Stimulated activated CD4-positive, alpha-beta T cell treated with anti-CD3 and anti-CD28 coated beads, Interleukin-2, amount 100 ng/mL, for 4 hours (primary cell): ENCODE measurements around the gene SVOPL.

Experiments
- DNase-seq: peaks from one replicate; pipeline ENCODE4 v3.0.0-alpha.2; 2020; ENCODE audit warnings: low read depth

SVOPL gene

GRCh38 chr7:138661069-138661635 lies 40.0 kb downstream of the SVOPL start:
- no peak for DNase-seq

GRCh38 chr7:138658889-138659288 lies 42.3 kb downstream of the SVOPL start:
- no peak for DNase-seq

DNA sequence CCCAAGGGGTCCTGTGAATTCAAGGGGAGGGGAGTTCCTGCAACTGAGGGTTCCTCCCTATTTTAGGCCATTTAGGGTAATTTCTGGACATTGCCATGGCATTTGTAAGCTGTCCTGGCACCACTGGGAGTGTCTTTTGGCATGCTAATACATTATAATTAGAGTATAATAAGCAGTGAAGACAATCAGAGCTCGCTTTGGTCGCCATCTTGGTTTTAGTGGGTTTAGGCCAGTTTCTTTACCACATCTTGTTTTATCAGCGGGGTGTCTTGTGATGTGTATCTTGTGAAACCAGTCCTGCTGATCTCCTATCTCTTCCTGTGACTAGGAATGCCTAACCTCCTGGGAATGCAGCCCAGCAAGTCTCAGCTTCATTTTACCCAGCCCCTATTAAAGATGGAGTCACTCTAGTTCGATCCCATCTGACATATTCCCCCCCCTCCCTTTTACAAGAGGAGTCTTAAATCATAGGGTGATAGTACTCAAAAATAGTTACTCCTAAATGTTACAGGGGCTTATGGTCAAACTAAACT lies 43.2 kb downstream of the SVOPL start:
- DNase-seq = no peak

DNA sequence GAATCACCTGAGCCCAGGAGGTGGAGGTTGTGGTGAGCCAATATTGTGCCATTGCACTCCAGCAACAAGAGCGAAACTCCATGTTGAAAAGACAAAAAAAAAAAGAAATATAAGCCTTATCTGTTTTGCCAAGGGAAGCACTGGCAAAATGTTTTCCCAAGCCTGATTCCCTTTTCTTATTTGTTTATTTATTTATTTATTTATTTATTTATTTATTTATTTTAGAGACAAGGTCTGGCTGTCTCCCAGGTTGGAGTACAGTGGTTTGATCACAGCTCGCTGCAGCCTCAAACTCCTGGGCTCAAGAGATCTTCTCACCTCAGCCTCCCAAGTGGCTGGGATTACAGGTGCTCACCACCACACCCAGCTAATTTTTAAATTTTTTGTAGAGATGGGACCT lies 44.2 kb downstream of the SVOPL start:
- no peak for DNase-seq

GRCh38 chr7:138654616-138655015 lies 46.5 kb downstream of the SVOPL start:
- DNase-seq = no peak

DNA sequence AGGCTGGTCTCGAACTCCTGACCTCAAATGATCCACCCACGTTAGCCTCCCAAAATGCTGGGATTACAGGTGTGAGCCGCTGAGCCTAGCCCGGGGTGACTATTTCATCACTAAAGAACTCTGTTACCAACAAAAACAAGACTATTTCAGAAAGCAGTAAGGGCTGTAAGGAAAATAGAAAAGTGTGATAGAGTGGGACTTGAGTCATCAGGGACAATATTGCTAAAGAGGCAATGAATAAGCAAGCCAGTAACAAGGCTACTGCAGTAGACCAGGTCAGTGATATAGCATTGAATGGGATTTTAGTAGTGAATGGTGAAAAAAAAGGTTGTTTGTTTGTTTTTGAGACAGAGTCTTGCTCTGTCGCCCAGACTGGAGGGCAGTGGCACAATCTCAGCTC lies 51.7 kb downstream of the SVOPL start:
- DNase-seq = no peak

- DNase-seq = no peak
Measured at GRCh38 chr7:138645284-138645683, 55.9 kb downstream of the SVOPL start.

GRCh38 chr7:138632826-138633602 lies 68.1 kb downstream of the SVOPL start:
- DNase-seq = no peak

GRCh38 chr7:138632384-138632783 lies 68.8 kb downstream of the SVOPL start:
- DNase-seq = no peak

DNA sequence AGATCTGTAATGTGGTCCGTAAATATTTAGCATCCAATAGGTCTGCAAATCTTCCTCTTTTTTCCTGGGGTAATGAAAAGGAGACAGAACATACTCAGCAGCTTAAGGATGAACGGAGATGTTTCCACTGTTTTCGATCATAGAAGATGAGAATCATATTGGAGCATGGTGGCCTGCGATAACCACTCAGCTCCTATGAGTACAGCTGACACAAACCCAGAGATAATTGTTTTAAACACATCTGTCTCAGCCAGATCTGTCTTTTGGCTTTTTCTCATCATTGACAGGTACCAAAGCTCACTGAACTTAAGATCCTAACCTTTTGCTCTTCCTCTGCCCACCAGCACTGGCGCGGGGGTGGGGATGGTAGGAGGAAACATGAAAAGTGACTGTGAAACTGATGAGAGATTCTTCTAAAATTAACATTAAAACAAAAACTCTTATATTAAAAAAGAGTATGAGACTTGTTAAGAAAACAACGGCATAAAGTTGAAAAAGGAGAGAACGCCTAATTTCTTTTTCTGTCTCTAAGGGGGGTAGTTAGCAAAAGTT lies 71.0 kb downstream of the SVOPL start:
- DNase-seq = peak; percentile 10

DNA sequence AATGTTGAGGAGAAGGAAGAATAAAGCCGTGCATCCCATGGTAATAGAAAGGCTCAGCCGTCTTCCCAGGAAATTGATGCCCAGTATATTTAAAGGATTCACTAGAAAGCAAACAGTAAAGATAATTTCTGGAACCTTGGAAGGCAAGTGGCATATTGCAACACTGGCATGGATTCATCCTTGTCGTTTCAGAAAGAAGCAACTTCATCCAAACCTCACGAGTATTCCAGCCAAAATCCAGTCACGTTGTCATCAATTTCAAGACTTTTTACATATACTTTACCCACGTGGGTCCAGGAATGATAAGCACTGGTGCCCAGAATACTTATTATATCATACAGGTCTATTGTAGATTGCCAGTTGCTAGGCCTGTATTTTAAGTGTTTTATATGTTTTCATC lies 73.8 kb downstream of the SVOPL start:
- DNase-seq = no peak

GRCh38 chr7:138626846-138627245 lies 74.3 kb downstream of the SVOPL start:
- no peak for DNase-seq

DNA sequence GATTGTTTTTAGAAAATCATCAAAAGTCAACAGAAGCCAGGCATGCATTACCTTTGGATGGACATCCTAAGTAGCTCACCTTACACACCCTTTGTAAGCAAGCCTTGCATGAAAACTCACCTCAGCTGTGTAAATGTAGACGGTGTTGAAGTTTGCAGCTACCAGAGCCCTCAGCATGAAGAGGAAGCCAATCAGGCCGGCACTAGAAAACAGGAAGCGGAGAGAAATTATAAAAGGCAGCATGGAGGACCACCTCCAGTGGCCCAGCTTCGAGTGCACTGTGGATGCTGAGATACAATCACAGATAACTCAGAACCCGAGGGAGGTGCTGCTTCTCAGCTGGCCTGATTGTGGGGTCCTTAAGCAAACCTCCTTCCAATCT lies 75.3 kb downstream of the SVOPL start:
- no peak for DNase-seq

DNA sequence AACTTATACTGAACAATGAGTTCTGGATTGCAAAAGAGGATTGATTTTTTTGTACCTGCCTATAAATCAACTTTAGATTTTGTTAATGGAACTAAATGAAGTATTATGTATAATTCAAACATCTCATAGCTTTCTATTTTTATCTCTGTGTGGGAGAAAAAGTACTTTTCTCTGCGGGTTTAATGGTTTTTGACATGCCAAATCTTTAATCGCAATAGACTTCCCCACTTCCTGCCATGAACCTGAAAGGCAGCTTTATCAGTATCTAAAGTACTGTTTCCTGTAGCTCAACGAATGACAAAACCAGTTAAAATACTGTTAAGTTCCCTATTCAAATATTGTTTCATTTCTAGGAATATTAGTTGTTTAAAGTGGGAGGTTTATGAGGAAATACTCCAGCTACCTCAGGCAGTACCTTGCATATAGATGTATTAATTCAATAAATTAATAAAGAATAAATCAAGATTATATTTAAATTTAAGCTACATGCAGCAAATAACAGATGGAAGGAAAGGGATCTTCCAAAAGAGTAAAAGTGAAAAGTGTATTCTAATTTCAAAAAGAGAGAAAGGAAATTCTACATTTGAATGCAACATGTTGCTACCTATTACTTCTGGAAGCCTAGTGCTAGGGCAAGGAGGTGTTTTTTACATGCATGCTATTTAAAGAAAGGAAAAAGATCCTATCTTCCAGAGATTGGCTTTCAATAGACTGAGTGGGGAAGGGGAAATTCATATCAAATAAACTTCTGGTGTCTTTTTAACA lies 75.9 kb downstream of the SVOPL start:
- no peak for DNase-seq

DNA sequence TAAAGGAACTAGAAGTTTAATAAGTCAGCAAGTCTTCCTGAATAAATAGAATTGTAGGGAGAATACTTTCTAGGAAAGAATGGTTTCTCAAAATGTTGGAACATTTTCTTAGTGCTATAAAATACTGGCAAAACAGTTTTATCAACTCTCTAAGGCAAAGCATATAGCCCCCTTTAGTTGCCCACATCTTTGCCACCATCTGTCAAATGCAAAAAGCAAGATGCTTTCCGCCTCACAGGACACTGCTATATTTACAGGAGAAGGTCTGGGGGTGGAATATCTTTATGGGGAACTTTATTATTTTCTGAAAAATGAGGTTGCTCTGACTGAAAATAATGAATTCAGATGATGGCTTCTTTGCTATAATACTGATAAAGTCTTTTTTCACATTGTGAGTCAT lies 78.3 kb downstream of the SVOPL start:
- no peak for DNase-seq

GRCh38 chr7:138618933-138619332 lies 82.2 kb downstream of the SVOPL start:
- no peak for DNase-seq

GRCh38 chr7:138618506-138618905 lies 82.7 kb downstream of the SVOPL start:
- DNase-seq = no peak

GRCh38 chr7:138616085-138616484 lies 85.1 kb downstream of the SVOPL start:
- DNase-seq = no peak

- DNase-seq = no peak
Measured at GRCh38 chr7:138613630-138614029, 87.5 kb downstream of the SVOPL start.

DNA sequence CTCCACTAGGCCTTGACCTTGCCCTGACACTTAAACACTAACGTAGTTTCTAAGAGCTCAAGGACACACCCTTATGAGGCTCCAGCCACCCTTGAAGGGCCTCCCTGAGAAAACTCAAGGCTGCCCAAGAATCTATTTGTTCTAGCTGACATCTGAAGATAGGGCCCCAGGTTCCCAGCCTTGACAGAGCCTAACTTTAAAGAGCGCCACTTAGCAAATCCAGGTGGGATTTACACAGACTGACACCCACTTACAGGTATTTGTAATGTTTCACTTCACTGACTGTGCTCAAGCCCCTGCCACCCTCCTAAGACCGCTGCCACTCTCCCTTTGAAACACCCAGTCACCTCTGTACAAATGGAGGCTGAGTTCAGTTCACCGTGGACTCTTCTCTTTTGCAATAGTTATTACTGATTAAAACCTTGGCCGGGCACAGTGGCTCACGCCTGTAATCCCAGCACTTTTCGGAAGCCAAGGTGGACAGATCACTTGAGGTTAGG lies 90.4 kb downstream of the SVOPL start:
- no peak for DNase-seq

DNA sequence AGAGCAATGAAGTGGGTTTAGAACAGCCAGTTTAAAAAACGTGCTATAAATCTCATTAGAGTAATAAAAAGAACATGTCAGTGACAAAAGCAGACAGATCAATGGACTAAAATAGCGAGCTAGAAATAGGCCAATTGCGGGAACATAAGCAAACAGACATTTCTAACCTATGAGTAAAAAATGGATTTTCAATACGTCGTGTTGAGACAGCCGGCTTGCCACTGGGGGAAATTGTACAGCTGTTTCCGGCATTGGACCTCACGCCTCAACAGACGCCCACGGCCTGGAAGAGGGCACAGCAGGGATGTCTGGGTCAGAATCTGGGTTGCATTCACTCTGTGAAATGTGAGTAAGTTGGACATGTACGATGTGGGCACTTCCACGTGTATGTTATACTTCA lies 92.9 kb downstream of the SVOPL start:
- no peak for DNase-seq
